ENCODE measurements around the gene TMC3.

DNA sequence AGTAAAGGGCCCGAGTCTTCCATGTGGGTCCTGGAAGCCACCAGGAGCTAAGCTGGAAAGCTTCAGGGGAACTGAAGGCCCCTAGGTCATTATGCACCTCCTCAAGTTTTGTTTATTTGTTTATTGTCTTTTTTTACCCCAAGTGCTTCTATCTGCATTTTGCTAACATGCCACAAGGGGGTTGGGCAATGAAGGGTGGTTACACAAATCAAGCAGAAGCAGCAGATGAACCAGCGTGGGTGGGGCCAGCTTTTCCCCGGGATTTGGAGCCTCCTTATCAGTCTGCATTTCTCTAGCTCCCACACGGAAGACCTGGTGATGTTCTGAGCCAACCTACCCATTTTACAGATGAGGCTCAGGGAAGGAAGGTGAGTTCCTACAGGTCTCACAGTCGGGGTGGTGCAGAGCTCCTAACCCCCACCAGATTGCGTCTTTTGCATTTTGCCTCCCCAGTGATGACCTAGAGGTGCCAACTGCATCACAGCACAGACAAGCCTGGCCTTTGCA lies 16.8 kb downstream of the TMC3 start:
- TF ChIP-seq, protein P1, sequence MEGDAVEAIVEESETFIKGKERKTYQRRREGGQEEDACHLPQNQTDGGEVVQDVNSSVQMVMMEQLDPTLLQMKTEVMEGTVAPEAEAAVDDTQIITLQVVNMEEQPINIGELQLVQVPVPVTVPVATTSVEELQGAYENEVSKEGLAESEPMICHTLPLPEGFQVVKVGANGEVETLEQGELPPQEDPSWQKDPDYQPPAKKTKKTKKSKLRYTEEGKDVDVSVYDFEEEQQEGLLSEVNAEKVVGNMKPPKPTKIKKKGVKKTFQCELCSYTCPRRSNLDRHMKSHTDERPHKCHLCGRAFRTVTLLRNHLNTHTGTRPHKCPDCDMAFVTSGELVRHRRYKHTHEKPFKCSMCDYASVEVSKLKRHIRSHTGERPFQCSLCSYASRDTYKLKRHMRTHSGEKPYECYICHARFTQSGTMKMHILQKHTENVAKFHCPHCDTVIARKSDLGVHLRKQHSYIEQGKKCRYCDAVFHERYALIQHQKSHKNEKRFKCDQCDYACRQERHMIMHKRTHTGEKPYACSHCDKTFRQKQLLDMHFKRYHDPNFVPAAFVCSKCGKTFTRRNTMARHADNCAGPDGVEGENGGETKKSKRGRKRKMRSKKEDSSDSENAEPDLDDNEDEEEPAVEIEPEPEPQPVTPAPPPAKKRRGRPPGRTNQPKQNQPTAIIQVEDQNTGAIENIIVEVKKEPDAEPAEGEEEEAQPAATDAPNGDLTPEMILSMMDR (IDR thresholded peaks at IDR 0.05) = no peak
- TF ChIP-seq POLR2A (IDR thresholded peaks at IDR 0.05) = no peak
